Stimulated activated naive CD8-positive, alpha-beta T cell treated with anti-CD3 and anti-CD28 coated beads, Interleukin-15, Interleukin-2, amounts not matched to agents 100 U/mL and 50 U/mL, for 24 hours (primary cell): ENCODE results near the gene SLC7A8.

Source experiments
- ATAC-seq: fragments of 150-1000 bp; cut with Tn5 transposase; one replicate; pipeline ENCODE4 v1.10.0; 2021
- DNase-seq: peaks from one replicate; pipeline ENCODE4 v3.0.0; 2021

SLC7A8 gene

GRCh38 chr14:23129759-23130316 is 53.6 kb downstream of the SLC7A8 start:
- DNase-seq (no peak), ATAC-seq (no peak)

GRCh38 chr14:23128969-23129758 is 54.3 kb downstream of the SLC7A8 start:
- DNase-seq: no peak
- no peak for ATAC-seq

- no peak for DNase-seq
- ATAC-seq: no peak
Observed at GRCh38 chr14:23127861-23128260, 55.6 kb downstream of the SLC7A8 start.

- ATAC-seq: no peak
- DNase-seq: no peak
Observed at GRCh38 chr14:23126548-23127278, 56.7 kb downstream of the SLC7A8 start.

- ATAC-seq: no peak
- DNase-seq: no peak
Observed at GRCh38 chr14:23125933-23126524, 57.4 kb downstream of the SLC7A8 start.

- ATAC-seq: no peak
- no peak for DNase-seq
Observed at GRCh38 chr14:23125011-23125410, 58.4 kb downstream of the SLC7A8 start.

GRCh38 chr14:23124337-23124954 is 59.0 kb downstream of the SLC7A8 start:
- ATAC-seq: no peak
- no peak for DNase-seq

GRCh38 chr14:23123419-23123818 is 60.0 kb downstream of the SLC7A8 start:
- DNase-seq (no peak), ATAC-seq (no peak)

- ATAC-seq (no peak), DNase-seq (no peak)
Observed at GRCh38 chr14:23122086-23122485, 61.4 kb downstream of the SLC7A8 start.

- no peak for DNase-seq
- no peak for ATAC-seq
Observed at GRCh38 chr14:23121361-23121771, 62.1 kb downstream of the SLC7A8 start.

- peak; percentile 76 for ATAC-seq
- DNase-seq: peak; percentile 85
Observed at GRCh38 chr14:23120541-23121251, 62.8 kb downstream of the SLC7A8 start.

GRCh38 chr14:23119363-23120327 is 63.8 kb downstream of the SLC7A8 start:
- DNase-seq: peak; percentile 24
- ATAC-seq: peak; percentile 31

GRCh38 chr14:23118506-23119362 is 64.7 kb downstream of the SLC7A8 start, which contains the start of gene CEBPE:
TSS of gene CEBPE (minus strand) at chr14:23119255. CDS start at chr14:23119091, 164 bp downstream.
- ATAC-seq: no peak
- DNase-seq: no peak

GRCh38 chr14:23117371-23118020 is 66.0 kb downstream of the SLC7A8 start:
- ATAC-seq (no peak), DNase-seq (no peak)

GRCh38 chr14:23115918-23116317 is 67.5 kb downstream of the SLC7A8 start:
- ATAC-seq: no peak
- DNase-seq: no peak

- ATAC-seq (no peak), DNase-seq (no peak)
Observed at GRCh38 chr14:23115039-23115731, 68.3 kb downstream of the SLC7A8 start.

GRCh38 chr14:23114669-23115038 is 68.8 kb downstream of the SLC7A8 start:
- no peak for ATAC-seq
- DNase-seq: no peak

GRCh38 chr14:23114120-23114458 is 69.4 kb downstream of the SLC7A8 start:
- DNase-seq: no peak
- no peak for ATAC-seq
